Keratinocyte (primary cell): Measurements from ENCODE around the gene CNTLN. TPM values are rescaled to one million over a fixed set of nuclear protein-coding genes. Genes with fewer than 3 reads are reported as not detected.
"Not testable (repeated sequence)": the region's sequence is repeated elsewhere in the genome, so short reads cannot be mapped to it uniquely, and the experiment has no call there.

Source experiments
- DNase-seq: peaks from one replicate; pipeline ENCODE4 v3.0.0-alpha.2; 2011; ENCODE audit warnings: low read depth, missing footprints, low spot score
- FAIRE-seq: peaks from 2 replicates; lab custom pipeline; 2011; peaks lifted over from hg19 to GRCh38; lab: Jason Lieb, UNC
- H2AFZ ChIP-seq: 2 replicates; pipeline ENCODE4 v1.6.0; 2012; ENCODE audit warnings: low read length, control low read depth, inconsistent platforms; ENCODE audit not compliant: control insufficient read depth
- H3K27ac ChIP-seq: 2 replicates; pipeline ENCODE4 v1.5.1; 2011; ENCODE audit warnings: low read length; ENCODE audit not compliant: control insufficient read depth, insufficient read depth
- H3K27me3 ChIP-seq: 3 replicates; pipeline ENCODE4 v1.6.0; 2011; ENCODE audit warnings: low read length; ENCODE audit not compliant: control insufficient read depth, insufficient read depth; ENCODE audit errors: extremely low read depth
- H3K36me3 ChIP-seq, 2 experiments: 2 replicates in 1 of 2; 3 replicates in 1 of 2; pipeline ENCODE4 v1.5.1; 2011; ENCODE audit warnings: low read length in 2 of 2, mild to moderate bottlenecking in 1 of 2; ENCODE audit not compliant: control insufficient read depth in 2 of 2, insufficient read depth in 2 of 2; ENCODE audit errors: extremely low read depth in 1 of 2
- H3K4me1 ChIP-seq: 3 replicates; pipeline ENCODE4 v1.5.1; 2011; ENCODE audit warnings: low read length; ENCODE audit not compliant: control insufficient read depth, insufficient read depth; ENCODE audit errors: extremely low read depth
- H3K4me2 ChIP-seq: 3 replicates; pipeline ENCODE4 v1.6.0; 2011; ENCODE audit warnings: low read depth, low read length; ENCODE audit not compliant: control insufficient read depth, insufficient read depth; ENCODE audit errors: extremely low read depth
- H3K4me3 ChIP-seq, 3 experiments: fragments of 200-600 bp in 1 of 3; sonication (generic) in 1 of 3; 2 replicates in 2 of 3; 3 replicates in 1 of 3; pipeline ENCODE4 v1.5.1; 2011 to 2016; ENCODE audit warnings: low read length in 3 of 3, mild to moderate bottlenecking in 3 of 3, control low read depth in 2 of 3, inconsistent platforms in 1 of 3, low read depth in 1 of 3, mixed read lengths in 1 of 3, mixed run types in 1 of 3, moderate library complexity in 1 of 3; ENCODE audit not compliant: control insufficient read depth in 2 of 3, insufficient read depth in 2 of 3; ENCODE audit errors: extremely low read depth in 1 of 3
- H3K79me2 ChIP-seq: 2 replicates; pipeline ENCODE4 v1.6.0; 2012; ENCODE audit warnings: low read length; ENCODE audit not compliant: control insufficient read depth, insufficient read depth
- H3K9ac ChIP-seq: 3 replicates; pipeline ENCODE4 v1.6.0; 2011; ENCODE audit warnings: low read length; ENCODE audit not compliant: control insufficient read depth, insufficient read depth; ENCODE audit errors: extremely low read depth
- H3K9me1 ChIP-seq: 3 replicates; pipeline ENCODE4 v1.6.0; 2011; ENCODE audit warnings: low read length; ENCODE audit not compliant: control insufficient read depth, insufficient read depth; ENCODE audit errors: extremely low read depth
- H3K9me3 ChIP-seq: 2 replicates; pipeline ENCODE4 v1.5.1; 2012; ENCODE audit warnings: low read depth, low read length; ENCODE audit not compliant: control insufficient read depth
- H4K20me1 ChIP-seq: 3 replicates; pipeline ENCODE4 v1.6.0; 2011; ENCODE audit warnings: low read length; ENCODE audit not compliant: control insufficient read depth, insufficient read depth; ENCODE audit errors: extremely low read depth
- CTCF ChIP-seq, 3 experiments: IDR thresholded peaks in 1 of 3; conservative IDR thresholded peaks in 1 of 3; optimal IDR thresholded peaks in 1 of 3; 2 replicates in 2 of 3; 3 replicates in 1 of 3; pipeline versions ENCODE3 to v1.5.1; 2011; ENCODE audit warnings: low read length in 3 of 3, mild to moderate bottlenecking in 3 of 3, moderate library complexity in 2 of 3, control low read depth in 1 of 3, inconsistent platforms in 1 of 3; ENCODE audit not compliant: insufficient read depth in 2 of 3; ENCODE audit errors: extremely low read depth in 1 of 3
- EZH2 ChIP-seq: IDR thresholded peaks from one replicate; pipeline ENCODE4 v1.6.1; 2012; ENCODE audit warnings: inconsistent platforms, mild to moderate bottlenecking, low read length, moderate library complexity
- dilution Hi-C: fragments of 300-500 bp; cut with MboI; formaldehyde crosslinking; loops from one replicate; pipeline ENCODE4 v1.7.0; 2020; ENCODE audit warnings: low sequenced_read_pairs; ENCODE audit not compliant: extremely low pct_ligation_motif_present
- polyA plus RNA-seq, 5 experiments: library from polyadenylated mRNA; depleted of rRNA in 3 of 5; stranded (reverse) in 3 of 5; stranded (forward) in 1 of 5; unstranded in 1 of 5; fragments of >200 nt; gene quantifications; 1 replicate in 1 of 5; 2 replicates in 3 of 5; 3 replicates in 1 of 5; pipeline versions ENCODE4 v1.2.1 to v1.2.3, GENCODE V29; 2011 to 2012; ENCODE audit warnings: missing spikeins in 2 of 5, low read depth in 1 of 5, low replicate concordance in 1 of 5

CNTLN gene
- polyA plus RNA-seq, 1 donor (not counting 4 experiments of a cell fraction or from before 2014, with no cell fraction given) = 2.4 TPM

GRCh38 chr9:17246770-17247169, 111.9 kb downstream of the CNTLN start:
- DNase-seq = no peak
- Histone ChIP-seq H3K79me2 (no peaks in the 10 kb centered on the region), H3K36me3 (no peaks in the 10 kb centered on the region), H4K20me1 (no peaks in the 10 kb centered on the region), H3K9me1 (no peaks in the 10 kb centered on the region), H3K4me1 (no peaks in the 10 kb centered on the region), H3K4me2 (no peak overlapping the region), H3K27ac (no peak overlapping the region), H3K27me3 (no peaks in the 10 kb centered on the region), H3K9me3 (no peaks in the 10 kb centered on the region), H2AFZ (no peak overlapping the region), H3K4me3 (no peak overlapping the region), H3K9ac (no peak overlapping the region)
- FAIRE-seq = no peak
- dilution Hi-C loops = no loop called here
- TF ChIP-seq CTCF (optimal IDR thresholded peaks at IDR 0.05 in 1 of 3, IDR thresholded peaks at IDR 0.05 in 1 of 3, conservative IDR thresholded peaks at IDR 0.05 in 1 of 3; ENCODE audit: extremely low read depth in 1 of 3, insufficient read depth in 2 of 3, low read length in 3 of 3) (no peak), EZH2 (no peak)

DNA sequence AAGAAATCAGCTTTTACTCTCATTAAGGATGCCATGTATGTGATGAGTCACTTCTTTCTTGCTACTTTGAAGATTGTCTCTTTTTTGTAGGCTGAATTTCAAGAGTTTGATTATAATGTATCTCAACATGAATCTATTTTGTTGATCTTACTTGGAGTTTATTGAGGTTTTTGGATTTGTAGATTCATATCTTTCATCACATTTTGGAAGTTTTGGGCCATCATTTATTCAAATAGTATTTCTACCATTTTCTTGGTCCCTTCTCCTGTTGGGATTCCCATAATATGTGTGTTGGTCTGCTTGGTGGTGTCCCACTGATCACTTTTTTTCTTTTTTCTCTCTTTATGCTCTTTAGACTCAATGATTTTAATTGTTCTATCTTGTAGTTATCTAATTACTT, 116.3 kb downstream of the CNTLN start:
- no peak for FAIRE-seq
- no peaks in the 10 kb centered on the region for H3K79me2 ChIP-seq

DNA sequence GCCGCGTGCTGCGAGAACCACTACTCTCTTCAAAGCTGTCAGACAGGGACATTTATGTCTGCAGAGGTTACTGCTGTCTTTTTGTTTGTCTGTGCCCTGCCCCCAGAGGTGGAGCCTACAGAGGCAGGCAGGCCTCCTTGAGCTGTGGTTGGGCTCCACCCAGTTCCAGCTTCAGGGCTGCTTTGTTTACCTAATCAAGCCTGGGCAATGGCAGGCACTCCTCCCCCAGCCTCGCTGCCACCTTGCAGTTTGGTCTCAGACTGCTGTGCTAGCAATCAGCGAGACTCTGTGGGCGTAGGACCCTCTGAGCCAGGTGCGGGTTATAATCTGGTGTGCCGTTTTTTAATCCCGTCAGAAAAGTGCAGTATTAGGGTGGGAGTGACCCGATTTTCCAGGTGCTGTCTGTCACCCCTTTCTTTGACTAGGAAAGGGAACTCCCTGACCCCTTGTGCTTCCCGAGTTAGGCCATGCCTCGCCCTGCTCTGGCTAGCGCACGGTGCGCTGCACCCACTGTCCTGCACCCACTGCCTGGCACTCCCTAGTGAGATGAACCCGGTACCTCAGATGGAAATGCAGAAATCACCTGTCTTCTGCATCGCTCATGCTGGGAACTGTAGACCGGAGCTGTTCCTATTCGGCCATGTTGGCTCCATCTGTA, 133.8 kb downstream of the CNTLN start:
- H4K20me1 ChIP-seq, H3K27me3 ChIP-seq, H3K79me2 ChIP-seq, FAIRE-seq, H3K4me3 ChIP-seq, H2AFZ ChIP-seq, H3K4me2 ChIP-seq, H3K9me1 ChIP-seq, H3K9me3 ChIP-seq, H3K27ac ChIP-seq, DNase-seq, dilution Hi-C loops, H3K36me3 ChIP-seq, H3K4me1 ChIP-seq, H3K9ac ChIP-seq: not testable (repeated sequence)

More for the DNA sequence above, 116.3 kb downstream of the CNTLN start:
- no peaks in the 10 kb centered on the region for H3K9me1 ChIP-seq
- no peaks in the 10 kb centered on the region for H3K36me3 ChIP-seq
- no peak for DNase-seq
- dilution Hi-C loops = no loop called here
- no peaks in the 10 kb centered on the region for H3K9me3 ChIP-seq
- H3K27ac ChIP-seq = no peak overlapping the region
- H3K4me1 ChIP-seq = no peaks in the 10 kb centered on the region
- H2AFZ ChIP-seq = no peak overlapping the region
- no peaks in the 10 kb centered on the region for H4K20me1 ChIP-seq
- H3K4me3 ChIP-seq = no peak overlapping the region
- TF ChIP-seq EZH2 = no peak
- TF ChIP-seq CTCF (optimal IDR thresholded peaks at IDR 0.05 in 1 of 3, IDR thresholded peaks at IDR 0.05 in 1 of 3, conservative IDR thresholded peaks at IDR 0.05 in 1 of 3; ENCODE audit: extremely low read depth in 1 of 3, insufficient read depth in 2 of 3, low read length in 3 of 3) = no peak
- no peaks in the 10 kb centered on the region for H3K27me3 ChIP-seq
- no peak overlapping the region for H3K9ac ChIP-seq
- no peak overlapping the region for H3K4me2 ChIP-seq
